Gastroesophageal sphincter (tissue), 3 donors: ENCODE results near the gene LAG3.

Source experiments
- CTCF ChIP-seq, 4 experiments: fragments of 200-600 bp in 2 of 4; fragments of 450-650 bp in 2 of 4; sonication (generic) in 1 of 4; IDR thresholded peaks; one replicate each; pipeline ENCODE4 v1.5.1; 2017 to 2019; ENCODE audit warnings: antibody characterized with exemption in 4 of 4, mild to moderate bottlenecking in 2 of 4, moderate library complexity in 2 of 4
- EP300 ChIP-seq: sonication (generic); formaldehyde crosslinking; IDR thresholded peaks from one replicate; pipeline ENCODE4 v1.6.1; 2017; ENCODE audit warnings: antibody characterized with exemption, mild to moderate bottlenecking

GRCh38 chr12:6752167-6752920, 20.0 kb upstream of the LAG3 start:
- TF ChIP-seq CTCF (IDR thresholded peaks at IDR 0.05), result peak in 3 of 4 experiments; percentile 23 to 36 (median 28)
- TF ChIP-seq EP300, result no peak
